ENCODE results near the gene HEMK1.

The HEMK1 gene

GRCh38 chr3:50637945-50638344 lies 68.6 kb downstream of the HEMK1 start:
- no peaks in the 10 kb centered on the region for H4K20me1 ChIP-seq (ENCODE audit: insufficient read depth)
- no peak for TF ChIP-seq CTCF (conservative IDR thresholded peaks at IDR 0.05; ENCODE audit: low read depth, low read length)
- no peak overlapping the region for H3K4me2 ChIP-seq

GRCh38 chr3:50639055-50639494 lies 69.8 kb downstream of the HEMK1 start:
- no peak overlapping the region for H2AFZ ChIP-seq (ENCODE audit: low read depth)
- TF ChIP-seq CTCF (conservative IDR thresholded peaks at IDR 0.05; ENCODE audit: low read depth, low read length) = no peak

More at GRCh38 chr3:50637945-50638344, 68.6 kb downstream of the HEMK1 start:
- Histone ChIP-seq H2AFZ (ENCODE audit: low read depth) (no peak overlapping the region), H3K27me3 (ENCODE audit: insufficient read depth, low read depth) (no peaks in the 10 kb centered on the region), H3K9ac (no peak overlapping the region), H3K4me1 (ENCODE audit: low read depth, poor library complexity, severe bottlenecking) (no peaks in the 10 kb centered on the region), H3K79me2 (ENCODE audit: insufficient read depth, low read depth) (no peaks in the 10 kb centered on the region), H3K36me3 (ENCODE audit: insufficient read depth) (no peaks in the 10 kb centered on the region), H3K27ac (no peak overlapping the region), H3K4me3 (IDR thresholded peaks at IDR 0.05; ENCODE audit: insufficient read depth, low read depth, low read length) (no peak overlapping the region)

GRCh38 chr3:50642382-50642781 lies 73.1 kb downstream of the HEMK1 start:
- no peaks in the 10 kb centered on the region for H3K36me3 ChIP-seq (ENCODE audit: insufficient read depth)

More at GRCh38 chr3:50639055-50639494, 69.8 kb downstream of the HEMK1 start:
- H4K20me1 ChIP-seq (ENCODE audit: insufficient read depth) = no peaks in the 10 kb centered on the region
- H3K27me3 ChIP-seq (ENCODE audit: insufficient read depth, low read depth) = no peaks in the 10 kb centered on the region
- no peaks in the 10 kb centered on the region for H3K79me2 ChIP-seq (ENCODE audit: insufficient read depth, low read depth)
- no peak overlapping the region for H3K4me3 ChIP-seq (IDR thresholded peaks at IDR 0.05; ENCODE audit: insufficient read depth, low read depth, low read length)
- no peak overlapping the region for H3K4me2 ChIP-seq
- H3K4me1 ChIP-seq (ENCODE audit: low read depth, poor library complexity, severe bottlenecking) = no peaks in the 10 kb centered on the region
- no peak overlapping the region for H3K27ac ChIP-seq
- H3K36me3 ChIP-seq (ENCODE audit: insufficient read depth) = no peaks in the 10 kb centered on the region
- no peak overlapping the region for H3K9ac ChIP-seq

GRCh38 chr3:50644561-50644960 lies 75.2 kb downstream of the HEMK1 start:
- Histone ChIP-seq H3K4me3 (IDR thresholded peaks at IDR 0.05; ENCODE audit: insufficient read depth, low read depth, low read length) (no peak overlapping the region), H4K20me1 (ENCODE audit: insufficient read depth) (no peaks in the 10 kb centered on the region), H3K36me3 (ENCODE audit: insufficient read depth) (no peaks in the 10 kb centered on the region), H3K27ac (no peak overlapping the region), H3K4me2 (no peak overlapping the region), H2AFZ (ENCODE audit: low read depth) (no peak overlapping the region), H3K4me1 (ENCODE audit: low read depth, poor library complexity, severe bottlenecking) (no peaks in the 10 kb centered on the region), H3K9ac (no peak overlapping the region), H3K27me3 (ENCODE audit: insufficient read depth, low read depth) (no peaks in the 10 kb centered on the region), H3K79me2 (ENCODE audit: insufficient read depth, low read depth) (no peaks in the 10 kb centered on the region)
- TF ChIP-seq CTCF (conservative IDR thresholded peaks at IDR 0.05; ENCODE audit: low read depth, low read length) = no peak

More at GRCh38 chr3:50642382-50642781, 73.1 kb downstream of the HEMK1 start:
- Histone ChIP-seq H3K4me1 (ENCODE audit: low read depth, poor library complexity, severe bottlenecking) (no peaks in the 10 kb centered on the region), H3K79me2 (ENCODE audit: insufficient read depth, low read depth) (no peaks in the 10 kb centered on the region), H3K4me3 (IDR thresholded peaks at IDR 0.05; ENCODE audit: insufficient read depth, low read depth, low read length) (no peak overlapping the region), H2AFZ (ENCODE audit: low read depth) (no peak overlapping the region), H3K27me3 (ENCODE audit: insufficient read depth, low read depth) (no peaks in the 10 kb centered on the region), H3K4me2 (no peak overlapping the region), H4K20me1 (ENCODE audit: insufficient read depth) (no peaks in the 10 kb centered on the region), H3K9ac (no peak overlapping the region), H3K27ac (no peak overlapping the region)
- TF ChIP-seq CTCF (conservative IDR thresholded peaks at IDR 0.05; ENCODE audit: low read depth, low read length) = no peak

Measured in KMS-11 (cell line).